ENCODE measurements around the gene ZBTB20.

ZBTB20 gene

GRCh38 chr3:114848643-114849350, 298.3 kb downstream of the ZBTB20 start:
- DNase-seq (ENCODE audit: low read depth in 1 of 2, low spot score in 1 of 2) = no peak
- no peak overlapping the region for H3K27ac ChIP-seq (replicated peaks)
- H3K27me3 ChIP-seq (ENCODE audit: insufficient read depth, poor library complexity, severe bottlenecking) = no peaks in the 10 kb centered on the region
- no peak for TF ChIP-seq GABPA (IDR thresholded peaks at IDR 0.05; ENCODE audit: low read depth)
- TF ChIP-seq REST (IDR thresholded peaks at IDR 0.05; ENCODE audit: insufficient replicate concordance, low read depth) = no peak
- no peak for TF ChIP-seq POLR2AphosphoS5 (IDR thresholded peaks at IDR 0.05; ENCODE audit: low read depth)
- TF ChIP-seq CTCF (IDR thresholded peaks at IDR 0.05; ENCODE audit: insufficient read depth, low read length) = no peak
- no peak for TF ChIP-seq SPI1 (IDR thresholded peaks at IDR 0.05; ENCODE audit: borderline replicate concordance, low read depth)
- H3K4me3 ChIP-seq (replicated peaks; ENCODE audit: insufficient read depth, low read length) = no peak overlapping the region

GRCh38 chr3:114848082-114848481, 299.0 kb downstream of the ZBTB20 start:
- TF ChIP-seq GABPA (IDR thresholded peaks at IDR 0.05; ENCODE audit: low read depth) (no peak), POLR2AphosphoS5 (IDR thresholded peaks at IDR 0.05; ENCODE audit: low read depth) (no peak), REST (IDR thresholded peaks at IDR 0.05; ENCODE audit: insufficient replicate concordance, low read depth) (no peak), SPI1 (IDR thresholded peaks at IDR 0.05; ENCODE audit: borderline replicate concordance, low read depth) (no peak), CTCF (IDR thresholded peaks at IDR 0.05; ENCODE audit: insufficient read depth, low read length) (no peak)
- H3K27me3 ChIP-seq (ENCODE audit: insufficient read depth, poor library complexity, severe bottlenecking) = no peaks in the 10 kb centered on the region
- no peak overlapping the region for H3K4me3 ChIP-seq (replicated peaks; ENCODE audit: insufficient read depth, low read length)
- no peak for DNase-seq (ENCODE audit: low read depth in 1 of 2, low spot score in 1 of 2)
- H3K27ac ChIP-seq (replicated peaks) = no peak overlapping the region

- DNase-seq (ENCODE audit: low read depth in 1 of 2, low spot score in 1 of 2) = no peak
- Histone ChIP-seq H3K4me3 (replicated peaks; ENCODE audit: insufficient read depth, low read length) (no peak overlapping the region), H3K27ac (replicated peaks) (no peak overlapping the region), H3K27me3 (ENCODE audit: insufficient read depth, poor library complexity, severe bottlenecking) (no peaks in the 10 kb centered on the region)
- TF ChIP-seq CTCF (IDR thresholded peaks at IDR 0.05; ENCODE audit: insufficient read depth, low read length) = no peak
- TF ChIP-seq SPI1 (IDR thresholded peaks at IDR 0.05; ENCODE audit: borderline replicate concordance, low read depth) = no peak
- no peak for TF ChIP-seq GABPA (IDR thresholded peaks at IDR 0.05; ENCODE audit: low read depth)
- no peak for TF ChIP-seq REST (IDR thresholded peaks at IDR 0.05; ENCODE audit: insufficient replicate concordance, low read depth)
- no peak for TF ChIP-seq POLR2AphosphoS5 (IDR thresholded peaks at IDR 0.05; ENCODE audit: low read depth)
These were observed 299.5 kb downstream of the ZBTB20 start for GRCh38 chr3:114847564-114847963.
